Measurements from ENCODE around the gene MRPL36.

- TF ChIP-seq CTCF (conservative IDR thresholded peaks at IDR 0.05; ENCODE audit: low read depth, low read length) (no peak), EZH2 (IDR thresholded peaks at IDR 0.05; ENCODE audit: low read length, unreplicated experiment) (no peak), EZH2phosphoT487 (IDR thresholded peaks at IDR 0.05; ENCODE audit: borderline replicate concordance, low read length) (no peak)
These were observed 43.2 kb downstream of the MRPL36 start for GRCh38 chr5:1756481-1756880.
